HFFc6 (cell line): Measurements from ENCODE around the gene NOD1. TPM values are rescaled to one million over a fixed set of nuclear protein-coding genes. Genes with fewer than 3 reads are reported as not detected.

Experiments used
- DNase-seq: peaks from one replicate; pipeline ENCODE4 v3.0.0-alpha.2; 2018
- H3K27ac Mint-ChIP-seq: 2 replicates; pipeline ENCODE4 v1.8.0; 2020; ENCODE audit warnings: mild to moderate bottlenecking, mixed read lengths
- H3K27me3 Mint-ChIP-seq: 2 replicates; pipeline ENCODE4 v1.8.0; 2021; ENCODE audit warnings: mild to moderate bottlenecking, moderate library complexity, mixed read lengths; ENCODE audit not compliant: insufficient read depth
- H3K36me3 Mint-ChIP-seq: 2 replicates; pipeline ENCODE4 v1.8.0; 2021; ENCODE audit warnings: low read depth, mixed read lengths
- H3K4me1 Mint-ChIP-seq: 2 replicates; pipeline ENCODE4 v1.8.0; 2020; ENCODE audit warnings: low read depth, mixed read lengths
- H3K4me3 Mint-ChIP-seq: 2 replicates; pipeline ENCODE4 v1.8.0; 2020; ENCODE audit warnings: mild to moderate bottlenecking, moderate library complexity, mixed read lengths
- H3K9me3 Mint-ChIP-seq: 2 replicates; pipeline ENCODE4 v1.8.0; 2020; ENCODE audit warnings: mild to moderate bottlenecking, mixed read lengths
- CTCF ChIP-seq: fragments of 200-600 bp; sonication (generic); IDR thresholded peaks from 2 replicates; pipeline ENCODE4 v1.5.0; 2021; ENCODE audit warnings: antibody characterized with exemption, mild to moderate bottlenecking
- total RNA-seq, 6 experiments: library from RNA; stranded (reverse); fragmentation: NEBNext Ultra II Directional; extraction: Animal tissue kit (Norgen Biotek cat#: 25700); gene quantifications; 2 replicates in 1 of 6; 3 replicates in 5 of 6; pipeline ENCODE4 v1.2.3, GENCODE V29; 2021

Gene NOD1
- total RNA-seq, 6 experiments from 2014 or later = 2.8 to 3.9 (median 3.0) TPM

- Mint-ChIP-seq H3K9me3 (peaks cover 16% of the 10 kb centered on the region), H3K4me3 (no peak overlapping the region), H3K4me1 (peaks cover 13% of the 10 kb centered on the region), H3K27me3 (no peaks in the 10 kb centered on the region), H3K36me3 (no peaks in the 10 kb centered on the region), H3K27ac (no peak overlapping the region)
- no peak for DNase-seq
- TF ChIP-seq CTCF = no peak
Observed at GRCh38 chr7:30379131-30379530, 99.5 kb downstream of the NOD1 start.

- peaks cover 13% of the 10 kb centered on the region for H3K4me1 Mint-ChIP-seq
- no peak for TF ChIP-seq CTCF
Observed at GRCh38 chr7:30378275-30378674, 100.3 kb downstream of the NOD1 start.

More at GRCh38 chr7:30378275-30378674, 100.3 kb downstream of the NOD1 start:
- Mint-ChIP-seq H3K27ac (no peak overlapping the region), H3K36me3 (no peaks in the 10 kb centered on the region), H3K9me3 (peaks cover 16% of the 10 kb centered on the region), H3K27me3 (no peaks in the 10 kb centered on the region), H3K4me3 (no peak overlapping the region)
- DNase-seq = no peak

Other genes starting within 250 kb of the NOD1 start
- 1 to 10 TPM; 2.3 to 3.1 (median 2.7) TPM for gene ZNRF2, start 194.2 kb downstream of the NOD1 start, total RNA-seq
- 10 to 100 TPM; 16.1 to 25.6 (median 21.1) TPM for gene GGCT, start 26.0 kb upstream of the NOD1 start, total RNA-seq
- 100 to 1,000 TPM; 258 to 330 (median 271) TPM for gene GARS1, start 116.1 kb upstream of the NOD1 start, total RNA-seq
- gene CRHR2, start 203.7 kb upstream of the NOD1 start, total RNA-seq = not detected